ENCODE measurements around the gene METTL9. TPM values are rescaled to one million over a fixed set of nuclear protein-coding genes. Genes with fewer than 3 reads are reported as not detected.
"Not testable (repeated sequence)": the region's sequence is repeated elsewhere in the genome, so short reads cannot be mapped to it uniquely, and the experiment has no call there.

METTL9 gene
- total and polyA plus RNA-seq, 2 of the 13 experiments (the other 11 are each of a cell fraction or from before 2014, with no cell fraction given), result 123 to 204 TPM

DNA sequence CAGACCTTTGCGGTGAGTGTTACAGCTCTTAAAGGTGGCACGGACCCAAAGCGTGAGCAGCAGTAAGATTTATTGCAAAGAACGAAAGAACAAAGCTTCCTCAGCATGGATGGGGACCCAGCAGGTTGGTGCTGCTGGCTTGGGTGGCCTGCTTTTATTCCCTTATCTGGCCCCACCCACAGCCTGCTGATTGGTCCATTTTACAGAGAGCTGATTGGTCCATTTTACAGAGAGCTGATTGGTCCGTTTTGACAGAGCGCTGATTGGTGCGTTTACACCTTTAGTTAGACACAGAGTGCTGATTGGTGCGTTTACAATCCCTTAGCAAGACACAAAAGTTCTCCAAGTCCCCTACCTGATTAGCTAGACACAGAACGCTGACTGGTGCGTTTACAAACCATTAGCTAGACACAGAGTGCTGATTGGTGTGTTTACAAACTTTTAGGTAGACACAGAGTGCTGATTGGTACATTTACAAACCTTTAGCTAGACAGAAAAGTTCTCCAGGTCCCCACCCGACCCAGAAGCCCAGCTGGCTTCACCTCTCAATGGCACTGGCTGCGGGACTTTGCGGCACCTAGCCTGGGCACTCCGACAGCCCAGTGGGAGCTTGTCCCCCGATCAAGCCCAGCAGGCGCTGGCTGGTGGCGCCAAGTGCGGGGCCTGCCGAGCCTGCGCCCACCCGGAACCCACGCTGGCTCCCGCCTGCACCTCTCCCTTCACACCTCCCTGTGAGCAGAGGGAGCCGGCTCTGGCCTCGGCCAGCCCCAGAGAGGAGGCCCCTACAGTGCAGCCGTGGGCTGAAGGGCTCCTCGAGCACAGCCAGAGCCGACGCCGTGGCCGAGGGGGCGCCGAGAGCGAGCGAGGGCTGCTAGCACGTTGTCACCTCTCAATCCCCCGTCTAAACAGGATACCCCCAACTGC lies 30.5 kb downstream of the METTL9 start:
- Histone ChIP-seq H3K36me3 (replicated peaks in 1 of 2; ENCODE audit: control insufficient read depth in 1 of 2, insufficient read depth in 2 of 2, low read length in 2 of 2) (peaks cover 14 to 32% of the 10 kb centered on the region in 2 experiments), H3K4me1 (ENCODE audit: insufficient read depth, low read length) (peaks cover 59% of the 10 kb centered on the region)
- BruUV-seq (replicated peaks); CTCF ChIA-PET (ENCODE audit: low intra/inter-chr PET ratio, low total read pairs); FAIRE-seq; in situ Hi-C loops (cut with HindIII; ENCODE audit: extremely low pct_ligation_motif_present, low pct_unique_long_range_greater_than_20kb); H3K27ac ChIP-seq (ENCODE audit: extremely low read length, insufficient read depth, low read length); H3K9ac ChIP-seq (ENCODE audit: insufficient read depth, low read depth, low read length); H3K4me2 ChIP-seq (ENCODE audit: low read depth, low read length); H4K20me1 ChIP-seq (ENCODE audit: insufficient read depth, low read length); H3K9me3 ChIP-seq (ENCODE audit: low read length); H3K27me3 ChIP-seq (ENCODE audit: control insufficient read depth in 1 of 2, insufficient read depth in 2 of 2, low read length in 2 of 2); H3K79me2 ChIP-seq (ENCODE audit: insufficient read depth, low read length); intact Hi-C loops (cut with micrococcal nuclease; ENCODE audit: unreplicated experiment); H2AFZ ChIP-seq (ENCODE audit: low read length); H3K4me3 ChIP-seq (replicated peaks in 1 of 3; ENCODE audit: insufficient read depth in 1 of 3, low read depth in 2 of 3, low read length in 3 of 3); DNase-seq (ENCODE audit: low spot score); ATAC-seq: not testable (repeated sequence)
- peak; percentile 51; the same call in 1 of the 2 replicates for TF ChIP-seq NFYC (CRISPR knock-in tag; IDR thresholded peaks at IDR 0.05)
- TF ChIP-seq AGO2 (optimal IDR thresholded peaks at IDR 0.05; ENCODE audit: low read depth, low read length), result peak; percentile 37
- TF ChIP-seq, protein P1, sequence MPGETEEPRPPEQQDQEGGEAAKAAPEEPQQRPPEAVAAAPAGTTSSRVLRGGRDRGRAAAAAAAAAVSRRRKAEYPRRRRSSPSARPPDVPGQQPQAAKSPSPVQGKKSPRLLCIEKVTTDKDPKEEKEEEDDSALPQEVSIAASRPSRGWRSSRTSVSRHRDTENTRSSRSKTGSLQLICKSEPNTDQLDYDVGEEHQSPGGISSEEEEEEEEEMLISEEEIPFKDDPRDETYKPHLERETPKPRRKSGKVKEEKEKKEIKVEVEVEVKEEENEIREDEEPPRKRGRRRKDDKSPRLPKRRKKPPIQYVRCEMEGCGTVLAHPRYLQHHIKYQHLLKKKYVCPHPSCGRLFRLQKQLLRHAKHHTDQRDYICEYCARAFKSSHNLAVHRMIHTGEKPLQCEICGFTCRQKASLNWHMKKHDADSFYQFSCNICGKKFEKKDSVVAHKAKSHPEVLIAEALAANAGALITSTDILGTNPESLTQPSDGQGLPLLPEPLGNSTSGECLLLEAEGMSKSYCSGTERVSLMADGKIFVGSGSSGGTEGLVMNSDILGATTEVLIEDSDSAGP (CRISPR knock-in tag; IDR thresholded peaks at IDR 0.05; ENCODE audit: borderline replicate concordance), result peak; percentile 29; the same call in 1 of the 2 replicates
- peak; percentile 71 for TF ChIP-seq NFYB (CRISPR knock-in tag; IDR thresholded peaks at IDR 0.05)
- TF ChIP-seq ZNF768 (CRISPR knock-in tag; IDR thresholded peaks at IDR 0.05), result peak; percentile 13; the same call in 1 of the 2 replicates
- TF ChIP-seq ZNF687 (CRISPR knock-in tag; IDR thresholded peaks at IDR 0.05), result peak; percentile 21; the same call in 1 of the 2 replicates
- peak; percentile 65 for TF ChIP-seq MAFF (IDR thresholded peaks at IDR 0.05; ENCODE audit: low read depth, low read length)
- peak; percentile 55 to 78 for TF ChIP-seq MAFK (conservative IDR thresholded peaks at IDR 0.05 in 1 of 2, IDR thresholded peaks at IDR 0.05 in 1 of 2; ENCODE audit: low read length in 2 of 2)
- whole genome bisulfite sequencing (ENCODE audit: low lambda C conversion rate), result 98% methylated on average over 32 of the region's 37 CpGs
- POLR2A ChIA-PET, result interaction anchor here (1.1 kb wide), 1 partner anchor 9 kb away, joined by 4 read pairs; no protein-coding TSS in a partner anchor

DNA sequence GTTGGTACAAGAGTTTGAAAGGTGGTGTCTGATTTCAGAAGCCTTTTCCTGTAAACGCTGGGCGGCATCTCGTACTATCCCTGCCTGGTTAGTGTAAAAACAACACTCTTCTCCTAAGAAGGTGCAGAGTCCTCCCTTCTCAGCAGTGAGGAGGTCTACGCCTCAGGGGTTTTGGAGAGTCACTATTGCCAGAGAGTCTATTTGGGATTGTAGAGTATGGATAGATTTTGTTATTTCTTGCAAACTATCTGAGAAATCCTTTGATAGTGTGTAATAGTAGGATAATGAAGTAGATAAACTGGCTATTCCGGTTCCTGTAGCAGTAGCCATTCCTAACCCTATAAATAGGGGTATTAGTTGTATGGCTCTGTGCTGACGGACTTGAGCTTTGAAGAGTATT lies 31.5 kb downstream of the METTL9 start:
- Histone ChIP-seq H3K4me1 (ENCODE audit: insufficient read depth, low read length) (peaks cover 54% of the 10 kb centered on the region), H3K36me3 (replicated peaks in 1 of 2; ENCODE audit: control insufficient read depth in 1 of 2, insufficient read depth in 2 of 2, low read length in 2 of 2) (peaks cover 9 to 24% of the 10 kb centered on the region in 2 experiments)
- BruUV-seq (replicated peaks); H3K4me3 ChIP-seq (replicated peaks in 1 of 3; ENCODE audit: insufficient read depth in 1 of 3, low read depth in 2 of 3, low read length in 3 of 3); CTCF ChIA-PET (ENCODE audit: low intra/inter-chr PET ratio, low total read pairs); DNase-seq (ENCODE audit: low spot score); in situ Hi-C loops (cut with HindIII; ENCODE audit: extremely low pct_ligation_motif_present, low pct_unique_long_range_greater_than_20kb); H3K9me3 ChIP-seq (ENCODE audit: low read length); H2AFZ ChIP-seq (ENCODE audit: low read length); FAIRE-seq; intact Hi-C loops (cut with micrococcal nuclease; ENCODE audit: unreplicated experiment); H3K79me2 ChIP-seq (ENCODE audit: insufficient read depth, low read length); H3K27me3 ChIP-seq (ENCODE audit: control insufficient read depth in 1 of 2, insufficient read depth in 2 of 2, low read length in 2 of 2); H3K4me2 ChIP-seq (ENCODE audit: low read depth, low read length); H3K9ac ChIP-seq (ENCODE audit: insufficient read depth, low read depth, low read length); ATAC-seq; POLR2A ChIA-PET; H3K27ac ChIP-seq (ENCODE audit: extremely low read length, insufficient read depth, low read length); H4K20me1 ChIP-seq (ENCODE audit: insufficient read depth, low read length): not testable (repeated sequence)
- 98% methylated on average over 6 of the region's 6 CpGs for WGBS (ENCODE audit: low lambda C conversion rate)

All from HepG2 (cell line).